ENCODE measurements around the gene SSBP4. TPM values are rescaled to one million over a fixed set of nuclear protein-coding genes. Genes with fewer than 3 reads are reported as not detected.

Gene SSBP4
- total and polyA plus RNA-seq, 2 experiments from 2014 or later = 44.4 to 52.0 TPM

DNA sequence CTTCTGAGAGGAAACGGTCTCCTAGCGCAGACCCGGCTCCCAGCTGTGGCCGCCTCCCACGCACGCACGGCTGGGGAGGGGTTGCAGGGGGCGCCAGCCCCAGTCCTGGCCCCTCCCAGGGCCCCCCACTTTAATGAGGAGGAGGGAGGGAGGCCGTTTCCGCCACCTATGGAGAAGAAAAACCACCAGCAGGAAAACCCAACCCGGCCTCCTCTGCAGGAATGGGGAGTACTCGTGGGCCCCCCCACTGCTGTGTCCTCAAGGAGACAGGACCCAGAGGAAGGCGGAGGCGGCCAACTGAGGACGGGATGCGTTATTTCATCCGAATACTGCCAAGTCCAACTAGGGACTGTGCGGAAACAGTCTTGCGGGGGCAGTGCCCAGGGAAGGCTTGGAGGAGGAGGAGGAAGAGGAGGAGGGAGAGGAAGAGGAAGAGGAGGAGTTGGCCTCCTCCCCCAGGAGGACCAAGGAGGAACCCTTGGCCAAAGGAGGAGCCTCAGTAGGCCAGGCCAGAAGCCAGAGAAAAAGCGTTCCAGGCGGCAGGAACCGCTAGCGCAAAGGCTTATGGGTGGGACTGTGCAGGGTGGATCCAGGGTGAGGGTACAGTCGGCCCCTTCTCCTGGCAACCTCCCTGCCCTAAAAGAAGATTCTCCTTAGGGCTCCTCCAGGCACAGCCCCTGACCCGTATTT, 3.9 kb upstream of the SSBP4 start (continued):
- TF ChIP-seq, protein P1, sequence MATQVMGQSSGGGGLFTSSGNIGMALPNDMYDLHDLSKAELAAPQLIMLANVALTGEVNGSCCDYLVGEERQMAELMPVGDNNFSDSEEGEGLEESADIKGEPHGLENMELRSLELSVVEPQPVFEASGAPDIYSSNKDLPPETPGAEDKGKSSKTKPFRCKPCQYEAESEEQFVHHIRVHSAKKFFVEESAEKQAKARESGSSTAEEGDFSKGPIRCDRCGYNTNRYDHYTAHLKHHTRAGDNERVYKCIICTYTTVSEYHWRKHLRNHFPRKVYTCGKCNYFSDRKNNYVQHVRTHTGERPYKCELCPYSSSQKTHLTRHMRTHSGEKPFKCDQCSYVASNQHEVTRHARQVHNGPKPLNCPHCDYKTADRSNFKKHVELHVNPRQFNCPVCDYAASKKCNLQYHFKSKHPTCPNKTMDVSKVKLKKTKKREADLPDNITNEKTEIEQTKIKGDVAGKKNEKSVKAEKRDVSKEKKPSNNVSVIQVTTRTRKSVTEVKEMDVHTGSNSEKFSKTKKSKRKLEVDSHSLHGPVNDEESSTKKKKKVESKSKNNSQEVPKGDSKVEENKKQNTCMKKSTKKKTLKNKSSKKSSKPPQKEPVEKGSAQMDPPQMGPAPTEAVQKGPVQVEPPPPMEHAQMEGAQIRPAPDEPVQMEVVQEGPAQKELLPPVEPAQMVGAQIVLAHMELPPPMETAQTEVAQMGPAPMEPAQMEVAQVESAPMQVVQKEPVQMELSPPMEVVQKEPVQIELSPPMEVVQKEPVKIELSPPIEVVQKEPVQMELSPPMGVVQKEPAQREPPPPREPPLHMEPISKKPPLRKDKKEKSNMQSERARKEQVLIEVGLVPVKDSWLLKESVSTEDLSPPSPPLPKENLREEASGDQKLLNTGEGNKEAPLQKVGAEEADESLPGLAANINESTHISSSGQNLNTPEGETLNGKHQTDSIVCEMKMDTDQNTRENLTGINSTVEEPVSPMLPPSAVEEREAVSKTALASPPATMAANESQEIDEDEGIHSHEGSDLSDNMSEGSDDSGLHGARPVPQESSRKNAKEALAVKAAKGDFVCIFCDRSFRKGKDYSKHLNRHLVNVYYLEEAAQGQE (IDR thresholded peaks at IDR 0.05; ENCODE audit: unreplicated experiment) = no peak
- TF ChIP-seq EZH2 (IDR thresholded peaks at IDR 0.05; ENCODE audit: low read depth, unreplicated experiment) (no peak), ZNF114 (CRISPR knock-in tag; IDR thresholded peaks at IDR 0.05) (no peak), EZH2phosphoT487 (IDR thresholded peaks at IDR 0.05; ENCODE audit: unreplicated experiment) (no peak)

DNA sequence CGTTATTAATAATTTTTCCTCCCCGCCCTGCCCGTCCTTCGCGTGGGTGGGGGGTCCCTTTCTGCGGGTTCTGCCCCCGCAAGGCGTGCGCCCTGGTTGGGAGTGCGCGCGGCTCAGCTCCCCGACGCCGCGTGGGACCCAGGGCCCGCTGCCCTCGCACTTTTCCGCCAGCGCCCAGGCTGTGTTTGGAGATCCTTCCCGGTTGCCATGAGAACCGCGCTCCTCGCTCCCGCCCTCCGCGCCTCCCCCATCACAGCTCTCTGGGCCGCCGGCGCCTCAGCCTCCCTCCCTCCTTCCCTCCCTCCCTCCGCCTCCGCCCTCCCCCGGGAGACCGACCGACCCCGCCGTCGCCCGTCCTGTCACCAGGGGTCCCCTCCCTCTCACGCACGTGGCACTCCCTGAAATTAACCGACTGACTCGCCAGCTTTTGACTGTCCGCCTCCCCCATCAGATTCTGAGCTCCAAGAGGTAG, 2.4 kb upstream of the SSBP4 start:
- Mint-ChIP-seq H3K27me3 (ENCODE audit: insufficient read depth, low read depth, poor library complexity) (peaks cover 52% of the 10 kb centered on the region), H3K36me3 (ENCODE audit: low read depth) (no peaks in the 10 kb centered on the region), H3K4me3 (peak overlapping the region; percentile 75), H3K27ac (peak overlapping the region; percentile 37), H3K9me3 (no peaks in the 10 kb centered on the region), H3K4me1 (peaks cover 33% of the 10 kb centered on the region)
- DNase-seq (ENCODE audit: low spot score) (peak; percentile 93), ATAC-seq (peak; percentile 61)
- Histone ChIP-seq H3K27me3 (ENCODE audit: insufficient read depth) (peaks cover 39% of the 10 kb centered on the region), H3F3A (replicated peaks; ENCODE audit: low read depth) (peaks cover 24% of the 10 kb centered on the region), H4K20me1 (replicated peaks; ENCODE audit: insufficient read depth) (no peaks in the 10 kb centered on the region; the same call in 1 of the 2 replicates), H3K4me3 (peak overlapping the region; percentile 73), H3K36me3 (ENCODE audit: insufficient read depth) (no peaks in the 10 kb centered on the region), H3K79me2 (replicated peaks; ENCODE audit: insufficient read depth) (no peaks in the 10 kb centered on the region), H2AFZ (peak overlapping the region; percentile 92), H3K4me2 (peak overlapping the region; percentile 97), H3K27ac (ENCODE audit: low read depth) (peak overlapping the region; percentile 69), H3K9me2 (ENCODE audit: insufficient read depth) (no peaks in the 10 kb centered on the region), H3K4me1 (ENCODE audit: insufficient read depth) (peaks cover 8% of the 10 kb centered on the region)
- TF ChIP-seq POLR2AphosphoS5 (IDR thresholded peaks at IDR 0.05; ENCODE audit: low read depth) = no peak
- no peak for TF ChIP-seq ZNF331 (CRISPR knock-in tag; IDR thresholded peaks at IDR 0.05; ENCODE audit: low read depth)
- no peak for TF ChIP-seq STAT1 (IDR thresholded peaks at IDR 0.05; ENCODE audit: unreplicated experiment)
- TF ChIP-seq NANOG (IDR thresholded peaks at IDR 0.05; ENCODE audit: borderline replicate concordance) = no peak
- no peak for TF ChIP-seq ZNF114 (CRISPR knock-in tag; IDR thresholded peaks at IDR 0.05)
- TF ChIP-seq CREB1 (CRISPR knock-in tag; IDR thresholded peaks at IDR 0.05; ENCODE audit: low read depth) = no peak
- no peak for TF ChIP-seq JUNB (IDR thresholded peaks at IDR 0.05; ENCODE audit: unreplicated experiment)
- TF ChIP-seq, protein P2, sequence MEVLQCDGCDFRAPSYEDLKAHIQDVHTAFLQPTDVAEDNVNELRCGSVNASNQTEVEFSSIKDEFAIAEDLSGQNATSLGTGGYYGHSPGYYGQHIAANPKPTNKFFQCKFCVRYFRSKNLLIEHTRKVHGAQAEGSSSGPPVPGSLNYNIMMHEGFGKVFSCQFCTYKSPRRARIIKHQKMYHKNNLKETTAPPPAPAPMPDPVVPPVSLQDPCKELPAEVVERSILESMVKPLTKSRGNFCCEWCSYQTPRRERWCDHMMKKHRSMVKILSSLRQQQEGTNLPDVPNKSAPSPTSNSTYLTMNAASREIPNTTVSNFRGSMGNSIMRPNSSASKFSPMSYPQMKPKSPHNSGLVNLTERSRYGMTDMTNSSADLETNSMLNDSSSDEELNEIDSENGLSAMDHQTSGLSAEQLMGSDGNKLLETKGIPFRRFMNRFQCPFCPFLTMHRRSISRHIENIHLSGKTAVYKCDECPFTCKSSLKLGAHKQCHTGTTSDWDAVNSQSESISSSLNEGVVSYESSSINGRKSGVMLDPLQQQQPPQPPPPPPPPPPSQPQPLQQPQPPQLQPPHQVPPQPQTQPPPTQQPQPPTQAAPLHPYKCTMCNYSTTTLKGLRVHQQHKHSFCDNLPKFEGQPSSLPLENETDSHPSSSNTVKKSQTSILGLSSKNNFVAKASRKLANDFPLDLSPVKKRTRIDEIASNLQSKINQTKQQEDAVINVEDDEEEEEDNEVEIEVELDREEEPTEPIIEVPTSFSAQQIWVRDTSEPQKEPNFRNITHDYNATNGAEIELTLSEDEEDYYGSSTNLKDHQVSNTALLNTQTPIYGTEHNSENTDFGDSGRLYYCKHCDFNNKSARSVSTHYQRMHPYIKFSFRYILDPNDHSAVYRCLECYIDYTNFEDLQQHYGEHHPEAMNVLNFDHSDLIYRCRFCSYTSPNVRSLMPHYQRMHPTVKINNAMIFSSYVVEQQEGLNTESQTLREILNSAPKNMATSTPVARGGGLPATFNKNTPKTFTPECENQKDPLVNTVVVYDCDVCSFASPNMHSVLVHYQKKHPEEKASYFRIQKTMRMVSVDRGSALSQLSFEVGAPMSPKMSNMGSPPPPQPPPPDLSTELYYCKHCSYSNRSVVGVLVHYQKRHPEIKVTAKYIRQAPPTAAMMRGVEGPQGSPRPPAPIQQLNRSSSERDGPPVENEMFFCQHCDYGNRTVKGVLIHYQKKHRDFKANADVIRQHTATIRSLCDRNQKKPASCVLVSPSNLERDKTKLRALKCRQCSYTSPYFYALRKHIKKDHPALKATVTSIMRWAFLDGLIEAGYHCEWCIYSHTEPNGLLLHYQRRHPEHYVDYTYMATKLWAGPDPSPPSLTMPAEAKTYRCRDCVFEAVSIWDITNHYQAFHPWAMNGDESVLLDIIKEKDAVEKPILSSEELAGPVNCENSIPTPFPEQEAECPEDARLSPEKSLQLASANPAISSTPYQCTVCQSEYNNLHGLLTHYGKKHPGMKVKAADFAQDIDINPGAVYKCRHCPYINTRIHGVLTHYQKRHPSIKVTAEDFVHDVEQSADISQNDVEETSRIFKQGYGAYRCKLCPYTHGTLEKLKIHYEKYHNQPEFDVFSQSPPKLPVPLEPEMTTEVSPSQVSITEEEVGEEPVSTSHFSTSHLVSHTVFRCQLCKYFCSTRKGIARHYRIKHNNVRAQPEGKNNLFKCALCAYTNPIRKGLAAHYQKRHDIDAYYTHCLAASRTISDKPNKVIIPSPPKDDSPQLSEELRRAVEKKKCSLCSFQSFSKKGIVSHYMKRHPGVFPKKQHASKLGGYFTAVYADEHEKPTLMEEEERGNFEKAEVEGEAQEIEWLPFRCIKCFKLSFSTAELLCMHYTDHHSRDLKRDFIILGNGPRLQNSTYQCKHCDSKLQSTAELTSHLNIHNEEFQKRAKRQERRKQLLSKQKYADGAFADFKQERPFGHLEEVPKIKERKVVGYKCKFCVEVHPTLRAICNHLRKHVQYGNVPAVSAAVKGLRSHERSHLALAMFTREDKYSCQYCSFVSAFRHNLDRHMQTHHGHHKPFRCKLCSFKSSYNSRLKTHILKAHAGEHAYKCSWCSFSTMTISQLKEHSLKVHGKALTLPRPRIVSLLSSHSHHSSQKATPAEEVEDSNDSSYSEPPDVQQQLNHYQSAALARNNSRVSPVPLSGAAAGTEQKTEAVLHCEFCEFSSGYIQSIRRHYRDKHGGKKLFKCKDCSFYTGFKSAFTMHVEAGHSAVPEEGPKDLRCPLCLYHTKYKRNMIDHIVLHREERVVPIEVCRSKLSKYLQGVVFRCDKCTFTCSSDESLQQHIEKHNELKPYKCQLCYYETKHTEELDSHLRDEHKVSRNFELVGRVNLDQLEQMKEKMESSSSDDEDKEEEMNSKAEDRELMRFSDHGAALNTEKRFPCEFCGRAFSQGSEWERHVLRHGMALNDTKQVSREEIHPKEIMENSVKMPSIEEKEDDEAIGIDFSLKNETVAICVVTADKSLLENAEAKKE (CRISPR knock-in tag; IDR thresholded peaks at IDR 0.05) = no peak
- TF ChIP-seq EZH2phosphoT487 (IDR thresholded peaks at IDR 0.05; ENCODE audit: unreplicated experiment) = no peak
- TF ChIP-seq, protein P3, sequence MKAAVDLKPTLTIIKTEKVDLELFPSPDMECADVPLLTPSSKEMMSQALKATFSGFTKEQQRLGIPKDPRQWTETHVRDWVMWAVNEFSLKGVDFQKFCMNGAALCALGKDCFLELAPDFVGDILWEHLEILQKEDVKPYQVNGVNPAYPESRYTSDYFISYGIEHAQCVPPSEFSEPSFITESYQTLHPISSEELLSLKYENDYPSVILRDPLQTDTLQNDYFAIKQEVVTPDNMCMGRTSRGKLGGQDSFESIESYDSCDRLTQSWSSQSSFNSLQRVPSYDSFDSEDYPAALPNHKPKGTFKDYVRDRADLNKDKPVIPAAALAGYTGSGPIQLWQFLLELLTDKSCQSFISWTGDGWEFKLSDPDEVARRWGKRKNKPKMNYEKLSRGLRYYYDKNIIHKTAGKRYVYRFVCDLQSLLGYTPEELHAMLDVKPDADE (IDR thresholded peaks at IDR 0.05) = no peak
- TF ChIP-seq EZH2 (IDR thresholded peaks at IDR 0.05; ENCODE audit: low read depth, unreplicated experiment) = no peak
